GM12874 (cell line): ENCODE data around the gene GMPPA.

Source experiments
- CTCF ChIP-seq: IDR thresholded peaks from 2 replicates; pipeline ENCODE4 v1.5.1; 2011; ENCODE audit warnings: low read depth, mild to moderate bottlenecking, control low read depth, low read length, moderate library complexity; ENCODE audit not compliant: insufficient read depth

Gene GMPPA

GRCh38 chr2:219505585-219505984, 6.9 kb downstream of the GMPPA start:
- TF ChIP-seq CTCF, result no peak

GRCh38 chr2:219506153-219506801, 7.6 kb downstream of the GMPPA start:
- TF ChIP-seq CTCF, result no peak

- no peak for TF ChIP-seq CTCF
These were observed 8.3 kb downstream of the GMPPA start for GRCh38 chr2:219506802-219507526.

- TF ChIP-seq CTCF, result no peak
These were observed 9.1 kb downstream of the GMPPA start for GRCh38 chr2:219507581-219508443.

GRCh38 chr2:219508444-219508734, 9.7 kb downstream of the GMPPA start:
- no peak for TF ChIP-seq CTCF

GRCh38 chr2:219508971-219509779, 10.5 kb downstream of the GMPPA start:
- no peak for TF ChIP-seq CTCF
